HG03575 (cell line): ENCODE data around the gene ARHGEF5.
"Not testable (repeated sequence)": the region's sequence is repeated elsewhere in the genome, so short reads cannot be mapped to it uniquely, and the experiment has no call there.

Experiments used
- ATAC-seq: cut with Tn5 transposase; IDR thresholded peaks from one replicate; pipeline ENCODE4 v1.9.1; 2021; ENCODE audit not compliant: unreplicated experiment, insufficient number of reproducible peaks, low FRiP score; ENCODE audit errors: extremely low read depth

The ARHGEF5 gene

GRCh38 chr7:144355176-144355822 lies at the start of gene ARHGEF5:
Gene ARHGEF5 (plus strand): TSS chr7:144355402. CDS start chr7:144362670, 7,268 bp downstream.
- peak; percentile 36 for ATAC-seq

- not testable (repeated sequence) for ATAC-seq
Measured at GRCh38 chr7:144309702-144310101, 45.5 kb upstream of the ARHGEF5 start.

GRCh38 chr7:144311218-144311617 lies 44.0 kb upstream of the ARHGEF5 start:
- not testable (repeated sequence) for ATAC-seq

GRCh38 chr7:144311872-144312469 lies 43.2 kb upstream of the ARHGEF5 start, which contains the start of gene OR2A1:
Gene OR2A1 (plus strand): TSS chr7:144312419. CDS start chr7:144318125, 5,706 bp downstream.
- not testable (repeated sequence) for ATAC-seq

- ATAC-seq = not testable (repeated sequence)
Measured at GRCh38 chr7:144317537-144317936, 37.7 kb upstream of the ARHGEF5 start.

GRCh38 chr7:144319547-144319946 lies 35.7 kb upstream of the ARHGEF5 start:
- not testable (repeated sequence) for ATAC-seq

GRCh38 chr7:144321677-144322206 lies 33.5 kb upstream of the ARHGEF5 start:
- not testable (repeated sequence) for ATAC-seq

GRCh38 chr7:144323359-144323758 lies 31.8 kb upstream of the ARHGEF5 start:
- ATAC-seq = not testable (repeated sequence)

GRCh38 chr7:144325868-144326267 lies 29.3 kb upstream of the ARHGEF5 start:
- ATAC-seq = not testable (repeated sequence)

GRCh38 chr7:144330044-144330443 lies 25.2 kb upstream of the ARHGEF5 start:
- not testable (repeated sequence) for ATAC-seq

- not testable (repeated sequence) for ATAC-seq
Measured at GRCh38 chr7:144331221-144331995, 23.8 kb upstream of the ARHGEF5 start.

- ATAC-seq = not testable (repeated sequence)
Measured at GRCh38 chr7:144331996-144332288, 23.3 kb upstream of the ARHGEF5 start.

- ATAC-seq = not testable (repeated sequence)
Measured at GRCh38 chr7:144348625-144349024, 6.6 kb upstream of the ARHGEF5 start.

- not testable (repeated sequence) for ATAC-seq
Measured at GRCh38 chr7:144351667-144352066, 3.5 kb upstream of the ARHGEF5 start.

- ATAC-seq = not testable (repeated sequence)
Measured at GRCh38 chr7:144356185-144356584, 983 bp downstream of the ARHGEF5 start.

GRCh38 chr7:144356860-144357259 lies 1.7 kb downstream of the ARHGEF5 start:
- ATAC-seq = not testable (repeated sequence)

- ATAC-seq = not testable (repeated sequence)
Measured at GRCh38 chr7:144362061-144362460, 6.9 kb downstream of the ARHGEF5 start.

GRCh38 chr7:144365523-144365922 lies 10.3 kb downstream of the ARHGEF5 start:
- not testable (repeated sequence) for ATAC-seq

GRCh38 chr7:144367250-144367649 lies 12.0 kb downstream of the ARHGEF5 start:
- ATAC-seq = not testable (repeated sequence)
